Dermis blood vessel endothelial cell (primary cell): Measurements from ENCODE around the gene TLK1. TPM values are rescaled to one million over a fixed set of nuclear protein-coding genes. Genes with fewer than 3 reads are reported as not detected.

Experiments
- DNase-seq: peaks from one replicate; pipeline ENCODE4 v3.0.0; 2010
- total RNA-seq: library from RNA; depleted of rRNA; stranded (reverse); fragments of >200 nt; gene quantifications from 2 replicates; pipeline ENCODE4 v1.2.3, GENCODE V29; 2014

Gene TLK1
- total RNA-seq, 1 donor from 2014 or later: 15.1 TPM

DNA sequence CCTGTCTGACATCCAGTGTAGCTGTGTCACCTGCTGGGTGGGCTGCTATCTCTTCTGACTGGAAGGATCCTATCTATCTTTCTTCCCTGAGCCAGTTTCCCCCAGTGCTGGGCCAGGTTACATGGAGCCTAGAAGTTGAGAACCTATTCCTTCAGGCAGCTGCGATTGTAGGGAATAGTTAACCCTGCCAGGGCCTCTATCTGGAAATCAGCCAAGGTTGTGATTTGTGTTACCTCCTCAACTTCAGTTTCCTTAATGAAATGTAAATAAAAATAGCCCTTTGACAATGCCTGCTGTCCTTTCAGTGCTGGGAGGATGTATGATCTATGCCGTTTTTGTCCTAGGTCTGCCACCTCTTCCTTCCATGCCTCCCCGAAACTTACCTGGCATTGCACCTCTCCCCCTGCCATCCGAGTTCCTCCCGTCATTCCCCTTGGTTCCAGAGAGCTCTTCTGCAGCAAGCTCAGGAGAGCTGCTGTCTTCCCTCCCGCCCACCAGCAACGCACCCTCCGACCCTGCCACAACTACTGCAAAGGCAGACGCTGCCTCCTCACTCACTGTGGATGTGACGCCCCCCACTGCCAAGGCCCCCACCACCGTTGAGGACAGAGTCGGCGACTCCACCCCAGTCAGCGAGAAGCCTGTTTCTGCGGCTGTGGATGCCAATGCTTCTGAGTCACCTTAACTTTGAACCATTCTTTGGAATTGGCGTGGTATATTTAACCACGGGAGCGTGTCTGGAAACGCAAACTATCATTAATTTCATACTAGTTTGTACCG lies 195.1 kb downstream of the TLK1 start:
- peak; percentile 12 for DNase-seq

DNA sequence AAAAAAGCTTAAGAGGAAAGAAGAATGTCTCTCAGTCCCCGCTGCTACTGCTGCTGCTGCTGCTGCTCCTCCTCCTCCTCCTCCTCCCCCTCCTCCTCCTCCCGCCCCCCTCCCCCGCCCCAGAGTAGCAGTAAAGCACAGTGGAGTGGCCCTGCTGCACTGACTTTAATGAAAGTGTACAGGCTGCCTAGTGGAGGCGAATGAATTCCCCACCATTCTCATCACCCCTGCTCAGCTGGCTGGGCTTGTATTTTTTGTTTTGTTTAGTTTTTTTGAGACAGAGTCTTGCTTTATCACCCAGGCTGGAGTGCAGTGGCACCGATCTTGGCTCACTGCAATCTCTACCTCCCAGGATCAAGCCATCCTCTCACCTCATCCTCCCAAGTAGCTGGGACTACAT lies 197.3 kb downstream of the TLK1 start:
- no peak for DNase-seq

DNA sequence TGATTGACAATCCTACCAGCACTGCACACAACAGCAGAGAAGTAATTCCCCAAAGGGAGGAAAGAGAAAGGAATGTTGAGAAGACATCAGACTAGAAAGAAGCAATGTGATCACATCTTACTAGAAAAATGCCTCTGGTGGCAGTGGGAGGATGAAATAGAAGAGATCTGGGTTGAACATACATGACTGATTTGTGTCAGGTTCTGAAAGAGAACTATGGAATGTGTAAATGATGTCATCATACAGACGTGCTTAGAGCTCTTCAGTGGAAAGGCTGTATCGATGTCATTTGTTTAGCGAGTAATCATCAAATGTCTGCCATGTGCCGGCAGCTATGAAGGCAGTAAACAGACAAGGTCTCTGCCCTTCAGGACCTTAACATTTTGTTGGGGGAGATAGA lies 206.8 kb downstream of the TLK1 start:
- DNase-seq: no peak

DNA sequence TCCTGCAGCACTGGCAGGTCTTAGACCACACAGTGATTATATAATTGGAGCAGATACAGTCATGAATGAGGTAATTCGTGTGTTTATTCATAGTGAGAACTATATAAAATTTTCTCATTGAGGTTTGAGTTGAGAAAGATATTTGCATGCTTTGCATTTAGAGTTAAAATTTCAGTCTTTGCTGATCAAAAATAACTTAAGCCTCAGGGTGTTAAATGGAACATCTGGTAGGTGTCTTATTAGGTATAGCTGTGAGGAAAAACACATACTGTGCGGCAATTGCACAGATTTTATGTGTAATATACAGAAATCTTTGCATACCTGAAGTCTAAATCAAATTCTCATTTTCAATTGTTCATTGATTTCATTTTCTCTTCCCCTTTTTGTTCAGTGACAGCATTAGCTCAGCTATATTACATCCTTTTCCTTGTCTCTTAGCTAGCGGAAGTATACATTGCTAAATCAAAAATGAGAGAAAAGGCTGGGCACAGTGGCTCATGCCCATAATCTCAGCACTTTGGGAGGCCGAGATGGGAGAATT lies 210.4 kb downstream of the TLK1 start:
- DNase-seq: no peak

DNA sequence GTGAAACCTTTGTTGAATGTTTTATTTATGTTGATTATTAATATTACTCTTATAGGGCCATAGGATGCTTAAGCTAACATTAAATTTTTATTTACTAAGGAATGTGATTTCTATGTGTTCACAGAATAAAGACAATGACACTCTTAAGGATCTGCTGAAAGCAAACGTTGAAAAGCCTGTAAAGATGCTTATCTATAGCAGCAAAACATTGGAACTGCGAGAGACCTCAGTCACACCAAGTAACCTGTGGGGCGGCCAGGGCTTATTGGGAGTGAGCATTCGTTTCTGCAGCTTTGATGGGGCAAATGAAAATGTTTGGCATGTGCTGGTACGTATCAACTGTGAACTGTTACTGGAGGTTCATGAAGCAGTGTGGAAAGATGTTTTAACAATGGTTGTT lies 211.3 kb downstream of the TLK1 start:
- DNase-seq: no peak

DNA sequence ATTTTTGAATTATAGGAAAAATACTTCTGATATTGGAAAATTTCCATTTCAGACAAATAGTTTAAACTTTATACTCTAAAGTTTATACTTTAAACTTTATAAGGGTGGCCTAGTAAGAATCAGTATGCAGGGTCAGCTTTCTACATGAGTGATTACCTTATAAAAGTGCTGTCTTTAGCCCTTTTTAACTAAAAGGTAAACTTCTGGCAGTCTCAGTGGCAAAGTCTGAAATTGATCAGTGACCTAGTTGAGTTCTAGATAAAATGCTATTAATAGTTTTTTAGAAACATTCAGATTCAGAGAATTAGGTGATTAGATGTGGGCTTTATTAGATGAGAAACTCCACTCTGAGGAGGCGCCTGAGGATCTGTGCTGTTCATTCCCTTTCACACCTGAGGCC lies 216.1 kb downstream of the TLK1 start:
- DNase-seq: no peak

DNA sequence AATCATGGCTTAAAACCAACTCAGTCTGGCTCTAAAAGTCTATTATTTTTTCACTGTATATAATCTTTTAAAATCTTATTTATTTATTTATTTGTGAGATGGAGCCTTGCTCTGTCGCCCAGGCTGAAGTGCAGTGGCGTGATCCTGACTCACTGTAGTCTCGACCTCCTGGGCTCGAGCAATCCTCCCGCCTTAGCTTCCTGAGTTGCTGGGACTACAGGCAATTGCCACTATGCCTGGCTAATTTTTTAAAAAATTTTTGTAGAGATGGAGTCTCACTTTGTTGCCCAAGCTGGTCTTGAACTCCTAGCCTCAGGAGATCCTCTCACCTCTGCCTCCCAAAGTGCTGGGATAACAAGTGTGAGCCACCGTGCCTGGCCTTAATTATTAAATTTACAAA lies 217.1 kb downstream of the TLK1 start:
- DNase-seq: no peak

DNA sequence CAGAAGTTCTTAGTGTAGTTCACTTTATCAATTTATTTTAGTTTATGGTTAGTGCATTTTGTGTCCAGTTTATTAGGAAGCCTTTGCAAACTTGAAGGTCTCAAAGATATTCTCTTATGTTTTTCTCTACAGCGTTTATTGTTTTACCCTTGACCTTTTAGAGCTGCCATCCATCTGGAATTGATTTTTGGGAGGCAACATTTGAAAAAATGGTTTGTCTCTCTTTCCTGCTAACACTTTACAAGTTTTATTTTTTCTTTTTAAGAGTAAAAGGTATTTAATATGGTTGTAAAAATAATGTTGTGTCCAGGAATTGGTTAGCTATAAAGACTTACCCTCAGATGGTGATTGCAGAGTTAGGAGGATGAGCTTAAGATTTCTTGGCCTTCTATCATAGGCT lies 217.7 kb downstream of the TLK1 start:
- DNase-seq: no peak

DNA sequence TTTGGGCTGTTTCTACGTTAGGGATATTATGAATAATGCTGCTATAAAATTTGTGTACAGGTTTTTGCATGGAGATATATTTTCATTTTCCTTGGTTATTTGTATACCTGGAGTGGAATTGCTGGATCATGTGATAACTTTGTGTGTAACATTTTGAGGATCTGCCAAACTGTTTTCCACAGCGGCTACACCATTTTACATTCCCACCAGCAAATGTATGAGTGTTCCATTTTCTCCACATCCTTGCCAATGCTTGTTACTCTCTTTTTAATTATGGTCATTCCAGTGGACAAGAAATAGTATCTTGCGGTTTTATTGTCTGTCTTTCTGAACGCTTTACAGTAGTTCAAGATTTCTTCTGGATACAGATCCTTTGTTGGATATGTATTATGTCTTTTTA lies 218.1 kb downstream of the TLK1 start:
- DNase-seq: no peak

Other genes with a start within 250 kb of the TLK1 start
- 22.0 and 30.3 TPM in 2 replicates for gene GORASP2, start 231.6 kb downstream of the TLK1 start, total RNA-seq